Caco-2 (cell line): ENCODE results near the gene FBXW8. TPM values are rescaled to one million over a fixed set of nuclear protein-coding genes. Genes with fewer than 3 reads are reported as not detected.

Experiments
- BruUV-seq: library from RNA; stranded (reverse); fragments of 400-500 nt; replicated peaks from 2 replicates; lab custom pipeline; 2021; lab: Mats Ljungman, UMichigan
- CTCF ChIA-PET: fragments of 300-600 bp; sonication (Branson Sonifier 250); formaldehyde crosslinking; loops from one replicate; lab custom pipeline; 2022; ENCODE audit warnings: antibody characterized with exemption; lab: Charles Lee
- POLR2A ChIA-PET: fragments of 300-600 bp; sonication (Branson Sonifier 250); formaldehyde crosslinking; loops from one replicate; lab custom pipeline; 2022; ENCODE audit warnings: antibody characterized with exemption; lab: Charles Lee
- DNase-seq, 2 experiments: peaks; one replicate each; pipeline versions ENCODE4 v3.0.0 to v3.0.0-alpha.2; 2020 to 2022
- H3K27me3 ChIP-seq: replicated peaks from 2 replicates; pipeline ENCODE4 v1.6.0; 2011; ENCODE audit warnings: low read length; ENCODE audit not compliant: control insufficient read depth, insufficient read depth
- H3K36me3 ChIP-seq: 2 replicates; pipeline ENCODE4 v1.5.1; 2011; ENCODE audit warnings: low read length; ENCODE audit not compliant: control insufficient read depth, insufficient read depth
- H3K4me1 ChIP-seq: fragments of 250-450 bp; sonication (Bioruptor Pico); 2 replicates; pipeline ENCODE4 v1.5.1; 2020; ENCODE audit warnings: mild to moderate bottlenecking
- H3K4me3 ChIP-seq: 2 replicates; pipeline ENCODE4 v1.5.1; 2011; ENCODE audit warnings: low read depth, mild to moderate bottlenecking, control low read depth, low read length
- H3K9me3 ChIP-seq: fragments of 250-450 bp; sonication (Bioruptor Pico); 2 replicates; pipeline ENCODE4 v1.5.1; 2020; ENCODE audit warnings: mild to moderate bottlenecking, moderate library complexity
- H3K27ac Mint-ChIP-seq: one replicate; pipeline ENCODE4 v1.8.0; 2022; ENCODE audit warnings: mixed read lengths; ENCODE audit not compliant: unreplicated experiment
- H3K27me3 Mint-ChIP-seq: one replicate; pipeline ENCODE4 v1.8.0; 2022; ENCODE audit warnings: mixed read lengths; ENCODE audit not compliant: insufficient read depth, unreplicated experiment
- H3K36me3 Mint-ChIP-seq: one replicate; pipeline ENCODE4 v1.8.0; 2022; ENCODE audit warnings: mild to moderate bottlenecking, mixed read lengths; ENCODE audit not compliant: insufficient read depth, unreplicated experiment
- H3K4me1 Mint-ChIP-seq: one replicate; pipeline ENCODE4 v1.8.0; 2022; ENCODE audit warnings: low read depth, mixed read lengths; ENCODE audit not compliant: unreplicated experiment
- H3K4me3 Mint-ChIP-seq: one replicate; pipeline ENCODE4 v1.8.0; 2022; ENCODE audit warnings: mild to moderate bottlenecking, moderate library complexity, mixed read lengths; ENCODE audit not compliant: unreplicated experiment
- H3K9me3 Mint-ChIP-seq: one replicate; pipeline ENCODE4 v1.8.0; 2022; ENCODE audit warnings: mixed read lengths; ENCODE audit not compliant: unreplicated experiment
- CTCF ChIP-seq, 2 experiments: fragments of 200-600 bp in 1 of 2; IDR thresholded peaks; 1 replicate in 1 of 2; 2 replicates in 1 of 2; pipeline versions ENCODE4 v1.5.1 to v1.8.0; 2011 to 2022; ENCODE audit warnings: antibody characterized with exemption in 1 of 2, control low read depth in 1 of 2, inconsistent platforms in 1 of 2, low read depth in 1 of 2, low read length in 1 of 2, mild to moderate bottlenecking in 1 of 2, moderate library complexity in 1 of 2; ENCODE audit not compliant: insufficient read depth in 1 of 2, severe bottlenecking in 1 of 2, unreplicated experiment in 1 of 2
- intact Hi-C: fragments of 100-400 bp; cut with micrococcal nuclease; formaldehyde crosslinking; loops from one replicate; pipeline ENCODE4 v1.10.0; 2022; ENCODE audit not compliant: unreplicated experiment
- total RNA-seq: library from RNA; stranded (reverse); gene quantifications from 2 replicates; pipeline ENCODE4 v1.2.3, GENCODE V29; 2022

FBXW8 gene
- total RNA-seq, 1 experiment from 2014 or later = 12.2 TPM

- H3K36me3 ChIP-seq = no peaks in the 10 kb centered on the region
- no peak overlapping the region for H3K4me3 Mint-ChIP-seq
- POLR2A ChIA-PET = no interaction called here
- 0 out of 2 replicates have a peak, but pooled peaks cover 1% of the 10 kb centered on the region for H3K27me3 ChIP-seq
- H3K36me3 Mint-ChIP-seq = no peaks in the 10 kb centered on the region
- no peak for TF ChIP-seq CTCF (IDR thresholded peaks at IDR 0.05; ENCODE audit: insufficient read depth in 1 of 2, low read depth in 1 of 2, low read length in 1 of 2, severe bottlenecking in 1 of 2, unreplicated experiment in 1 of 2)
- no peaks in the 10 kb centered on the region for H3K9me3 Mint-ChIP-seq
- H3K27me3 Mint-ChIP-seq = peaks cover 9% of the 10 kb centered on the region
- H3K4me1 Mint-ChIP-seq = no peaks in the 10 kb centered on the region
- CTCF ChIA-PET = interaction anchor here (0.6 kb wide), 1 partner anchor 201 kb away, joined by 3 read pairs; no protein-coding TSS in a partner anchor
- H3K4me1 ChIP-seq = no peaks in the 10 kb centered on the region
- H3K4me3 ChIP-seq = no peak overlapping the region
- no TSS peak for BruUV-seq
- H3K27ac Mint-ChIP-seq = no peak overlapping the region
- intact Hi-C loops = no loop called here
- DNase-seq = no peak
- no peaks in the 10 kb centered on the region for H3K9me3 ChIP-seq
These were observed 13.3 kb upstream of the FBXW8 start for GRCh38 chr12:116897476-116897875.

GRCh38 chr12:116898669-116899068, 12.1 kb upstream of the FBXW8 start:
- H3K36me3 ChIP-seq = no peaks in the 10 kb centered on the region
- no peaks in the 10 kb centered on the region for H3K4me1 Mint-ChIP-seq
- no peak overlapping the region for H3K27ac Mint-ChIP-seq
- BruUV-seq = no TSS peak
- no peak overlapping the region for H3K4me3 Mint-ChIP-seq
- peaks cover 12% of the 10 kb centered on the region for H3K27me3 Mint-ChIP-seq
- CTCF ChIA-PET = no interaction called here
- TF ChIP-seq CTCF (IDR thresholded peaks at IDR 0.05; ENCODE audit: insufficient read depth in 1 of 2, low read depth in 1 of 2, low read length in 1 of 2, severe bottlenecking in 1 of 2, unreplicated experiment in 1 of 2) = no peak
- no peaks in the 10 kb centered on the region for H3K36me3 Mint-ChIP-seq
- intact Hi-C loops = no loop called here
- H3K4me1 ChIP-seq = no peaks in the 10 kb centered on the region
- no peaks in the 10 kb centered on the region for H3K9me3 Mint-ChIP-seq
- H3K9me3 ChIP-seq = no peaks in the 10 kb centered on the region
- no peak for DNase-seq
- 0 out of 2 replicates have a peak, but pooled peaks cover 1% of the 10 kb centered on the region for H3K27me3 ChIP-seq
- H3K4me3 ChIP-seq = no peak overlapping the region
- POLR2A ChIA-PET = no interaction called here

GRCh38 chr12:116901612-116902011, 9.1 kb upstream of the FBXW8 start:
- CTCF ChIA-PET = no interaction called here
- Histone ChIP-seq H3K4me3 (no peak overlapping the region), H3K27me3 (0 out of 2 replicates have a peak, but pooled peaks cover 1% of the 10 kb centered on the region), H3K4me1 (no peaks in the 10 kb centered on the region), H3K36me3 (no peaks in the 10 kb centered on the region), H3K9me3 (no peaks in the 10 kb centered on the region)
- BruUV-seq = no TSS peak
- Mint-ChIP-seq H3K4me3 (no peak overlapping the region), H3K4me1 (no peaks in the 10 kb centered on the region), H3K36me3 (no peaks in the 10 kb centered on the region), H3K9me3 (no peaks in the 10 kb centered on the region), H3K27ac (no peak overlapping the region), H3K27me3 (peaks cover 16% of the 10 kb centered on the region)
- DNase-seq = no peak
- POLR2A ChIA-PET = no interaction called here
- intact Hi-C loops = no loop called here
- no peak for TF ChIP-seq CTCF (IDR thresholded peaks at IDR 0.05; ENCODE audit: insufficient read depth in 1 of 2, low read depth in 1 of 2, low read length in 1 of 2, severe bottlenecking in 1 of 2, unreplicated experiment in 1 of 2)
